GM13976 (cell line): ENCODE measurements around the gene NCOR1.
"Not testable (repeated sequence)": the region's sequence is repeated elsewhere in the genome, so short reads cannot be mapped to it uniquely, and the experiment has no call there.

Experiments
- DNase-seq: peaks from one replicate; pipeline ENCODE4 v3.0.0; 2012; ENCODE audit warnings: low spot score
- CTCF ChIP-seq: IDR thresholded peaks from 2 replicates; pipeline ENCODE4 v1.5.1; 2012; ENCODE audit warnings: borderline replicate concordance, mild to moderate bottlenecking; ENCODE audit not compliant: insufficient read depth; ENCODE audit errors: extremely low read depth, missing control alignments, control extremely low read depth
- in situ Hi-C: fragments of 300-500 bp; cut with MboI; formaldehyde crosslinking; loops from one replicate; pipeline ENCODE4 v1.12.0; 2022; ENCODE audit warnings: low sequenced_read_pairs, mixed read lengths, inconsistent platforms; ENCODE audit not compliant: unreplicated experiment

Gene NCOR1

GRCh38 chr17:16181581-16181980 is 33.8 kb downstream of the NCOR1 start:
- in situ Hi-C loops: no loop called here
- no peak for TF ChIP-seq CTCF
- no peak for DNase-seq

- no peak for DNase-seq
- TF ChIP-seq CTCF: no peak
- in situ Hi-C loops: no loop called here
These were observed 36.5 kb downstream of the NCOR1 start for GRCh38 chr17:16178836-16179235.

- no peak for DNase-seq
- TF ChIP-seq CTCF: no peak
- in situ Hi-C loops: no loop called here
These were observed 43.7 kb downstream of the NCOR1 start for GRCh38 chr17:16171613-16172012.

GRCh38 chr17:16166766-16167165 is 48.6 kb downstream of the NCOR1 start:
- DNase-seq: not testable (repeated sequence)

GRCh38 chr17:16158714-16159113 is 56.6 kb downstream of the NCOR1 start:
- no peak for DNase-seq
- TF ChIP-seq CTCF: no peak
- in situ Hi-C loops: no loop called here

More at GRCh38 chr17:16166766-16167165, 48.6 kb downstream of the NCOR1 start:
- in situ Hi-C loops: not testable (repeated sequence)

- DNase-seq: no peak
- TF ChIP-seq CTCF: no peak
- in situ Hi-C loops: no loop called here
These were observed 59.8 kb downstream of the NCOR1 start for GRCh38 chr17:16155536-16155935.

- in situ Hi-C loops, DNase-seq: not testable (repeated sequence)
These were observed 63.0 kb downstream of the NCOR1 start for GRCh38 chr17:16152326-16152725.

GRCh38 chr17:16150251-16150856 is 65.0 kb downstream of the NCOR1 start:
- no peak for DNase-seq
- no peak for TF ChIP-seq CTCF

More at GRCh38 chr17:16150251-16150856, 65.0 kb downstream of the NCOR1 start:
- in situ Hi-C loops: no loop called here
